Astrocyte of the cerebellum (primary cell): ENCODE results near the gene MAMLD1.

Source experiments
- DNase-seq: peaks from one replicate; pipeline ENCODE4 v3.0.0-alpha.2; 2011; ENCODE audit warnings: low read depth
- H3K4me3 ChIP-seq: 2 replicates; pipeline ENCODE4 v1.5.1; 2011; ENCODE audit warnings: mild to moderate bottlenecking, low read depth, low read length, moderate library complexity
- CTCF ChIP-seq: IDR thresholded peaks from 2 replicates; pipeline ENCODE4 v1.5.1; 2012; ENCODE audit warnings: low read length, low read depth, moderate library complexity, mild to moderate bottlenecking; ENCODE audit errors: missing control alignments
- in situ Hi-C: cut with HindIII; loops from 2 replicates; pipeline ENCODE4 v1.10.0; 2017; ENCODE audit warnings: low sequenced_read_pairs

MAMLD1 gene

GRCh38 chrX:150548251-150548650 is 185.1 kb downstream of the MAMLD1 start:
- no peak for DNase-seq
- no peak for TF ChIP-seq CTCF
- no peak overlapping the region for H3K4me3 ChIP-seq
- in situ Hi-C loops = no loop called here

GRCh38 chrX:150548684-150549083 is 185.6 kb downstream of the MAMLD1 start:
- in situ Hi-C loops = no loop called here
- no peak for TF ChIP-seq CTCF
- DNase-seq = no peak

GRCh38 chrX:150551963-150552362 is 188.8 kb downstream of the MAMLD1 start:
- H3K4me3 ChIP-seq = no peak overlapping the region
- TF ChIP-seq CTCF = no peak
- DNase-seq = no peak
- in situ Hi-C loops = no loop called here

More at GRCh38 chrX:150548684-150549083, 185.6 kb downstream of the MAMLD1 start:
- no peak overlapping the region for H3K4me3 ChIP-seq

- in situ Hi-C loops = no loop called here
- no peak for DNase-seq
- H3K4me3 ChIP-seq = no peak overlapping the region
- TF ChIP-seq CTCF = no peak
These were observed 195.3 kb downstream of the MAMLD1 start for GRCh38 chrX:150558424-150558823.
